HFF-Myc (cell line): ENCODE measurements around the gene CD274.

Source experiments
- DNase-seq: peaks from one replicate; pipeline ENCODE4 v3.0.0-alpha.2; 2011; ENCODE audit warnings: low read depth; ENCODE audit errors: extremely low read depth
- H3K4me3 ChIP-seq: replicated peaks from 2 replicates; pipeline ENCODE4 v1.5.1; 2011; ENCODE audit warnings: low read depth, mild to moderate bottlenecking, control low read depth, low read length
- CTCF ChIP-seq: IDR thresholded peaks from 2 replicates; pipeline ENCODE4 v1.5.1; 2012; ENCODE audit warnings: mild to moderate bottlenecking, low read depth, low read length, control low read depth; ENCODE audit errors: missing control alignments

The CD274 gene

GRCh38 chr9:5422276-5422675 is 28.1 kb upstream of the CD274 start:
- no peak for DNase-seq
- H3K4me3 ChIP-seq = no peak overlapping the region
- TF ChIP-seq CTCF = no peak

- peak; percentile 12 for DNase-seq
- peak; percentile 38 for TF ChIP-seq CTCF
- no peak overlapping the region for H3K4me3 ChIP-seq
Observed at GRCh38 chr9:5425006-5425628, 25.2 kb upstream of the CD274 start.

GRCh38 chr9:5427005-5427404 is 23.3 kb upstream of the CD274 start:
- DNase-seq = no peak
- no peak overlapping the region for H3K4me3 ChIP-seq
- TF ChIP-seq CTCF = no peak

- no peak for TF ChIP-seq CTCF
- DNase-seq = no peak
Observed at GRCh38 chr9:5428172-5428571, 22.2 kb upstream of the CD274 start.

GRCh38 chr9:5428794-5429528 is 21.4 kb upstream of the CD274 start:
- no peak for DNase-seq
- no peak overlapping the region for H3K4me3 ChIP-seq
- TF ChIP-seq CTCF = no peak

More at GRCh38 chr9:5428172-5428571, 22.2 kb upstream of the CD274 start:
- H3K4me3 ChIP-seq = no peak overlapping the region

GRCh38 chr9:5429873-5430564 is 20.3 kb upstream of the CD274 start:
- DNase-seq = no peak
- no peak for TF ChIP-seq CTCF
- no peak overlapping the region for H3K4me3 ChIP-seq
